GM12801 (cell line): ENCODE results near the gene POTEG.
"Not testable (repeated sequence)": the region's sequence is repeated elsewhere in the genome, so short reads cannot be mapped to it uniquely, and the experiment has no call there.

ENCODE experiments used
- CTCF ChIP-seq: IDR thresholded peaks from one replicate; pipeline ENCODE4 v1.5.1; 2011; ENCODE audit warnings: control low read depth; ENCODE audit not compliant: insufficient read length; ENCODE audit errors: extremely low read depth

POTEG gene

GRCh38 chr14:19434241-19434640, at the start of gene POTEG:
TSS of gene POTEG (minus strand) at chr14:19434341. CDS start at chr14:19434289, 52 bp downstream.
- TF ChIP-seq CTCF, result not testable (repeated sequence)
